T-helper 17 cell (primary cell): ENCODE results near the gene SLX9. TPM values are rescaled to one million over a fixed set of nuclear protein-coding genes. Genes with fewer than 3 reads are reported as not detected.

Experiments used
- ATAC-seq: fragments of 150-1000 bp; cut with Tn5 transposase; 2 replicates; pipeline ENCODE4 v1.10.0; 2021; ENCODE audit warnings: mild to moderate bottlenecking, moderate library complexity
- DNase-seq, 3 donors: peaks; one replicate each; pipeline versions ENCODE4 v3.0.0 to v3.0.0-alpha.2; 2020 to 2021
- H3K9me3 ChIP-seq: one replicate; pipeline ENCODE4 v1.7.0; 2013; ENCODE audit warnings: low read length, mild to moderate bottlenecking; ENCODE audit not compliant: control insufficient read depth, poor library complexity, severe bottlenecking
- H3K27ac Mint-ChIP-seq: one replicate; pipeline ENCODE4 v1.8.0; 2022; ENCODE audit warnings: mild to moderate bottlenecking, moderate library complexity, mixed read lengths
- H3K27me3 Mint-ChIP-seq: one replicate; pipeline ENCODE4 v1.8.0; 2022; ENCODE audit warnings: mixed read lengths
- H3K36me3 Mint-ChIP-seq: one replicate; pipeline ENCODE4 v1.8.0; 2022; ENCODE audit warnings: low read depth, mixed read lengths
- H3K4me1 Mint-ChIP-seq: one replicate; pipeline ENCODE4 v1.8.0; 2022; ENCODE audit warnings: mild to moderate bottlenecking, mixed read lengths
- H3K4me3 Mint-ChIP-seq: one replicate; pipeline ENCODE4 v1.8.0; 2022; ENCODE audit warnings: mild to moderate bottlenecking, moderate library complexity, mixed read lengths
- total RNA-seq, 4 donors: library from RNA in 2 of 4; stranded (reverse) in 2 of 4; gene quantifications; one replicate each; pipeline ENCODE4 v1.2.3 and lab custom pipeline; 2022 to 2026

The SLX9 gene
- total RNA-seq, 2 donors from 2014 or later: 14.0 to 15.4 TPM

- no peaks in the 10 kb centered on the region for H3K36me3 Mint-ChIP-seq
- H3K9me3 ChIP-seq: no peaks in the 10 kb centered on the region
- H3K27me3 Mint-ChIP-seq: no peaks in the 10 kb centered on the region
- peaks cover 15% of the 10 kb centered on the region for H3K4me1 Mint-ChIP-seq
- no peak for DNase-seq
- H3K27ac Mint-ChIP-seq: no peak overlapping the region
- ATAC-seq: no peak
- no peak overlapping the region for H3K4me3 Mint-ChIP-seq
These were observed 13.8 kb downstream of the SLX9 start for GRCh38 chr21:44953628-44954021.

DNA sequence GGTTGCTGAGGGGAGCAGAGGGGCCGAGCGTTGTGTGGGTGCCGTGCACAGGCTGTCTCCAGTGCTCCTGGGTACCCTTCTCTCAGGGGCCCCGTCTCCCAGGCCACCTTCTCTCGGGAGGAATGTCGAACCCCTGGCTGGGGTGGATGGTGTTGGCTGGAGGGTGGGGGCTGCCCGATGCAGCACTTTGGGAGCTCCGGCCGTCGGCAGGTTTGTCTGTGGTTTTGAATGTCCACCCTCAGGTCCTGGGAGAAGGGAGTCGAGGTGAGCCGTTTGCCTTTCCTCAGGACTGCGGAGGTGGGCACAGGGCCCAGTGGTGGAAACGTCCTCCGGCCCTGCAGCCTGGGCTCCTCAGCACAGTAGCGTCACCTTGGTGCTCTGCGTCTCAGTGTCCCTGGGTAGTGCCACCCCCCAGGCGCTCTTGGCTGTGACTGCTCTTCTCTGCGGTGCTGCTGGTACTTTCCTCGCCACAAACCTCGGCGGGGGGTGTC, 14.5 kb downstream of the SLX9 start:
- no peaks in the 10 kb centered on the region for H3K9me3 ChIP-seq
- ATAC-seq: no peak
- DNase-seq: no peak
- Mint-ChIP-seq H3K27ac (no peak overlapping the region), H3K4me3 (no peak overlapping the region), H3K27me3 (no peaks in the 10 kb centered on the region), H3K36me3 (no peaks in the 10 kb centered on the region), H3K4me1 (peaks cover 19% of the 10 kb centered on the region)

GRCh38 chr21:44955141-44955797, 15.4 kb downstream of the SLX9 start:
- H3K27ac Mint-ChIP-seq: peak overlapping the region; percentile 19

GRCh38 chr21:44955798-44956175, 16.0 kb downstream of the SLX9 start:
- H3K4me1 Mint-ChIP-seq: peaks cover 17% of the 10 kb centered on the region
- DNase-seq (no peak), ATAC-seq (no peak)
- H3K9me3 ChIP-seq: no peaks in the 10 kb centered on the region
- no peaks in the 10 kb centered on the region for H3K36me3 Mint-ChIP-seq
- H3K27ac Mint-ChIP-seq: peak overlapping the region; percentile 19
- H3K27me3 Mint-ChIP-seq: no peaks in the 10 kb centered on the region
- no peak overlapping the region for H3K4me3 Mint-ChIP-seq

More at GRCh38 chr21:44955141-44955797, 15.4 kb downstream of the SLX9 start:
- Mint-ChIP-seq H3K36me3 (no peaks in the 10 kb centered on the region), H3K4me3 (no peak overlapping the region), H3K4me1 (peaks cover 15% of the 10 kb centered on the region), H3K27me3 (no peaks in the 10 kb centered on the region)
- DNase-seq (no peak), ATAC-seq (no peak)
- H3K9me3 ChIP-seq: no peaks in the 10 kb centered on the region

DNA sequence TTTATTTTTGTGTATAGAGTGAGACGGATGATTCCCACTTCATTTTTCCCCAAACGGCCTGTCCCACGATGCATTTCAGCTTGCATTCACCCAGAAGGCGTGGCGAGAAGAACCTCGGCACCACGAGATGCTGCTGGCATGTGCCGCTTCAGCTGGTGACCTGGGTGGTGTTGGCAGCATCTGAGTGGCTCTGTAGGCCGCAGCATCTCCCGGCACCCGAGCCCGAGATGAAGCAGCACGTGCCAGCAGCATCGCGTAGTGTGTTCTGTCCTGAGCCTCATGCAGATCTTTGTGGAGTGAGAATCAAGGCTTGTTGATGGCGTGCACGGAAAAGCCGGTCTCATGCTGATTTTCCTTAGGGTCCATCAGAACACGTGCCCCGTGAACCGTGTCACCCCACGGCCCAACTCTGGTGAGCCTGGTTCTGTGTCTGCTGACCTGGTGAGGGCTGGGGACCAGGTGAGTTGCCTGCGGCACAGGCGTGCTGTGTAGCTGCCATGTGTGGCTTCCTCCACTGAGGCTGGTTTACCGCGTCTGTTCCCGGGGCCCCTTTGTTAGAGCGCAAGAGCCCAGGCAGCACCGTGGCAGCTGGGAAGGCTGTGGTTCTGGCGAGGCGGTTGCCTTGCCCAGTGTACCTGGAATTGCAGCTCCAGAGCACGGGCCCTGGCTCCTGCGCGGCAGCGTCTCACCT, 16.7 kb downstream of the SLX9 start:
- H3K4me1 Mint-ChIP-seq: peaks cover 17% of the 10 kb centered on the region
- no peak overlapping the region for H3K27ac Mint-ChIP-seq
- no peaks in the 10 kb centered on the region for H3K9me3 ChIP-seq
- no peaks in the 10 kb centered on the region for H3K36me3 Mint-ChIP-seq
- no peaks in the 10 kb centered on the region for H3K27me3 Mint-ChIP-seq
- no peak for ATAC-seq
- no peak overlapping the region for H3K4me3 Mint-ChIP-seq
- DNase-seq: no peak

GRCh38 chr21:44957047-44957831, 17.4 kb downstream of the SLX9 start:
- Mint-ChIP-seq H3K36me3 (no peaks in the 10 kb centered on the region), H3K4me1 (peaks cover 17% of the 10 kb centered on the region), H3K4me3 (no peak overlapping the region), H3K27me3 (no peaks in the 10 kb centered on the region), H3K27ac (no peak overlapping the region)
- no peak for DNase-seq
- no peak for ATAC-seq
- H3K9me3 ChIP-seq: no peaks in the 10 kb centered on the region

DNA sequence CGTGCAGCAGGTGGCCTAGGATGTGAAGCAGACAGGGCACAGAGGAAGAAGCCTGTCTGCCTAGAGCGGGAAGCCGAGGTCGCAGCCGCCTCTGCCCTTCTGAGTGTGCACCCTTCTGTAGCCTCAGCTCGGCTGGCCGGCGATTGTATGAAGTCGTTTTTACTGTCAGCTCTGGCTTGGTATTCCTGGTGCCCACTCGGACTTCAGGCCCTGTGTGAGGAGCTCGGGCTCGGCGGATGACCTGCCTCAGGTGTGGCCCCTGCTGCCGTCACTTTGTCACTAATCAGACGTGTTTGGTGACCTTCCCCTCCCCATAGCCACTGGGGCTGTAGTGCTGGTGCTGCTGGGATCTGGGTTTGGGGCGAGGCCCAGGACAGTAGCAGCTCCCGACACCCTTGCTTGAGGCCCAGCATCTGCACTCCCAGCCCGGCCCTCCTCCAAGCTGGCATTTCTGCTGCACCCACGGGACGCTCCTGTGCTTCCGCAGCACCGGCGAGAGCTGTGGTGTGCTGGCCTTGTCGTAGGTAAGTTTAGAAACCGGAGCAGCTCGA, 18.1 kb downstream of the SLX9 start:
- no peak overlapping the region for H3K27ac Mint-ChIP-seq

DNA sequence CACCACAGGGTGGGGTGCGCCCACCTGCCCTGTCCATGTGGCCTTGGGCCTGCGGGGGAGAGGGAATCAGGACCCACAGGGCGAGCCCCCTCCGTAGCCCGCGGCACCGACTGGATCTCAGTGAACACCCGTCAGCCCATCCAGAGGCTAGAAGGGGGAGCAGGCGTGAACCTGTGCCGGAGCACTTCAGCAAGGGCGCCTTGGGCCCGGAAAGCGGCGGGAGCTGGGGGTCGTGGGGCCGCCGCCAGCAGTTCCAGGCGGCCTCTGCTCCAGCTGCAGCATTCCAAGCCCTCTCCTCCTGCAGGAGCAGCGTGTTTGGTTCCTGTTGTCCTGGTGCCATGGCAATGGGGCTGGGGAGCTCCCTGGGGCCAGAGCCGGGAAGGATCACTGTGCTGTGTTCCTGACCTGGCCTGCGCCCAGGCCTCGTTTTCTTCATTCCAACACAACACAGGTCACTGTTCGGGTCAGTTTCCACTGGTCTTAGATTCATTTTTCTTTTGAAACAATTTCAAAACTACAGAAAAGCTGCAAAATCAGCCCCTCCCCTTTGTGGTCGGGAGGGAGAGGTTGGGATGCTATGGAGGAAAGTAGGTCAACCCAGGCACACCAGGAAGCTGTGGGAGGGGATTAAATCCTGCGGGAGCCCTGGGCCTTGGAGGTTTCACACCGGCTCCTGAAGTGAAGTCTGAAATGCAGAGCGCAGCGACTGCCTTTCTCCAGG, 18.8 kb downstream of the SLX9 start:
- Mint-ChIP-seq H3K4me1 (peaks cover 20% of the 10 kb centered on the region), H3K27ac (no peak overlapping the region), H3K27me3 (no peaks in the 10 kb centered on the region), H3K4me3 (no peak overlapping the region), H3K36me3 (no peaks in the 10 kb centered on the region)
- no peak for ATAC-seq
- no peak for DNase-seq
- no peaks in the 10 kb centered on the region for H3K9me3 ChIP-seq

More for the DNA sequence above, 18.1 kb downstream of the SLX9 start:
- H3K4me1 Mint-ChIP-seq: peaks cover 17% of the 10 kb centered on the region
- DNase-seq (no peak), ATAC-seq (no peak)
- H3K36me3 Mint-ChIP-seq: no peaks in the 10 kb centered on the region
- no peaks in the 10 kb centered on the region for H3K27me3 Mint-ChIP-seq
- H3K9me3 ChIP-seq: no peaks in the 10 kb centered on the region
- H3K4me3 Mint-ChIP-seq: no peak overlapping the region

- no peaks in the 10 kb centered on the region for H3K36me3 Mint-ChIP-seq
- ATAC-seq (no peak), DNase-seq (no peak)
- no peak overlapping the region for H3K4me3 Mint-ChIP-seq
- no peaks in the 10 kb centered on the region for H3K27me3 Mint-ChIP-seq
- no peaks in the 10 kb centered on the region for H3K9me3 ChIP-seq
- peaks cover 22% of the 10 kb centered on the region for H3K4me1 Mint-ChIP-seq
- no peak overlapping the region for H3K27ac Mint-ChIP-seq
These were observed 19.7 kb downstream of the SLX9 start for GRCh38 chr21:44959376-44960091.

DNA sequence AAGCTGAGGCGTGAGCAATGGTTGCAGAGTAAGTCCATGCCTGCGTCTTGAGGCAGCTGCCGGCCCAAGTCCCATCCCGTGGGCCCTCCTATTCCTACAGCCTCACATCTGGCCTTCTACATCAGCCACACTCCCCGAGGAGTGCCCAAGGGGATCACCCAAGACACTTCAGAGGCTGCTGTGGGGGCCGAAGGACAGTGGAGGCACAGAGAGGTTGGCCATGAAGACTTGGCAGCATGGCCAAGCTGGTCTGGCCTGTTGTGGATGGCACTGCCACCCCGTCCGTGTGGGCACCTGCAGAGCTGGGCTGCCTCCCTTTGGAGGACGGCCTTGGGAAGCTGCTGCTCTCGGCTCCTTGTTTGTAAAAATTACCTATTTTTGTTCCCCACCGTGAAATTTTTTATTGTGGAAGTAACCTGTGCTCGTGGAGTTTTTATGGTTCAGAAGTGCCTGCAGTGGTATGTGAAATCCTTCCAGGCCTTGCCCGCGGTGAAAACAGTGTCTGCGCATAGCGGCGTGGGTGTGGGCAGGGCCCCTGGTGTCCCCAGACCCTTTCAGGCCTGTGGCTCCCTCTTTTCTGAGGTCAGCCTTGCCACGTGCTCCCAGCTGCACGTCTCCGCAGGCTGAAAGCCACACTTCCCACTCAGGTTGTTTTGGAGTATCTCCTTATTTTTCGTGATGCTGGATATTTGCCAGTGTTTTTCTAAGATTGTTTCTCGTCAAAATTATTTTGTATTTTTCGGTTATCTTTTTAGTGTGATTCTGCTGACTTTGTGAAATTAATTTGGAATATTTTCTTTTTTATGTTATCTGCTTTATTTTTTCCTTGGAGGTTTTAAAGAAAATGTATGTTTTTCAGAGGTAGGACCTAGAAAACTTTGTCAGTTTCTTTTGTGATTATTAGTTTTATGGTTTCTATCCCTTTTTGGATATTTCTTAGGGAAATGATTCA, 20.6 kb downstream of the SLX9 start:
- ATAC-seq (no peak), DNase-seq (no peak)
- no peaks in the 10 kb centered on the region for H3K36me3 Mint-ChIP-seq

GRCh38 chr21:44962403-44962966, 22.7 kb downstream of the SLX9 start:
- Mint-ChIP-seq H3K36me3 (no peaks in the 10 kb centered on the region), H3K4me1 (peaks cover 30% of the 10 kb centered on the region), H3K27me3 (no peaks in the 10 kb centered on the region), H3K4me3 (no peak overlapping the region), H3K27ac (no peak overlapping the region)
- H3K9me3 ChIP-seq: no peaks in the 10 kb centered on the region
- ATAC-seq (no peak), DNase-seq (no peak)

More for the DNA sequence above, 20.6 kb downstream of the SLX9 start:
- peaks cover 30% of the 10 kb centered on the region for H3K4me1 Mint-ChIP-seq
- no peaks in the 10 kb centered on the region for H3K9me3 ChIP-seq
- H3K27ac Mint-ChIP-seq: peak overlapping the region; percentile 69
- no peak overlapping the region for H3K4me3 Mint-ChIP-seq
- H3K27me3 Mint-ChIP-seq: no peaks in the 10 kb centered on the region
